Endothelial cell of umbilical vein (primary cell): ENCODE results near the gene ARHGAP15.

Source experiments
- CTCF ChIP-seq, 2 donors: IDR thresholded peaks; 1 replicate in 1 of 2; 2 replicates in 1 of 2; pipeline ENCODE4 v1.5.1; 2011; ENCODE audit warnings: low read length in 2 of 2, mild to moderate bottlenecking in 2 of 2, moderate library complexity in 2 of 2, control low read depth in 1 of 2, inconsistent platforms in 1 of 2, low read depth in 1 of 2; ENCODE audit not compliant: insufficient read depth in 1 of 2; ENCODE audit errors: extremely low read depth in 1 of 2
- EZH2 ChIP-seq: IDR thresholded peaks from 2 replicates; pipeline ENCODE4 v1.6.1; 2012; ENCODE audit warnings: borderline replicate concordance, low read depth, mild to moderate bottlenecking, moderate library complexity, low read length, inconsistent platforms; ENCODE audit not compliant: severe bottlenecking
- JUN ChIP-seq: IDR thresholded peaks from 2 replicates; pipeline ENCODE4 v1.6.1; 2011; ENCODE audit warnings: borderline replicate concordance, low read depth; ENCODE audit not compliant: insufficient read length, insufficient read depth
- MAX ChIP-seq: IDR thresholded peaks from 2 replicates; pipeline ENCODE4 v1.6.1; 2011; ENCODE audit not compliant: insufficient read depth, insufficient read length
- POLR2A ChIP-seq: IDR thresholded peaks from 2 replicates; pipeline ENCODE4 v1.6.1; 2012; ENCODE audit warnings: low read depth, mild to moderate bottlenecking, control low read depth, low read length
- POLR2AphosphoS5 ChIP-seq: IDR thresholded peaks from 2 replicates; pipeline ENCODE4 v1.6.1; 2012; ENCODE audit warnings: low read depth, mild to moderate bottlenecking, control low read depth, low read length, moderate library complexity; ENCODE audit not compliant: insufficient read depth

- no peak for TF ChIP-seq CTCF (IDR thresholded peaks at IDR 0.05; ENCODE audit: extremely low read depth in 1 of 2, insufficient read depth in 1 of 2, low read depth in 1 of 2, low read length in 2 of 2)
- TF ChIP-seq POLR2A: no peak
- TF ChIP-seq JUN: no peak
- no peak for TF ChIP-seq EZH2
- no peak for TF ChIP-seq MAX
- no peak for TF ChIP-seq POLR2AphosphoS5
These were observed 299.5 kb downstream of the ARHGAP15 start for GRCh38 chr2:143428700-143429099.
